ENCODE results near the gene PI4KA.
A peak's percentile ranks its signal among the peaks of the same experiment; 100 is the strongest.

Gene PI4KA

GRCh38 chr22:20792221-20792965 lies 66.2 kb downstream of the PI4KA start:
- DNase-seq, result no peak

GRCh38 chr22:20788627-20789344 lies 69.8 kb downstream of the PI4KA start:
- DNase-seq, result no peak

- no peak for DNase-seq
Measured at GRCh38 chr22:20787746-20788626, 70.6 kb downstream of the PI4KA start.

GRCh38 chr22:20787223-20787622 lies 71.4 kb downstream of the PI4KA start:
- DNase-seq, result no peak

- no peak for DNase-seq
Measured at GRCh38 chr22:20786536-20786979, 72.1 kb downstream of the PI4KA start.

GRCh38 chr22:20786048-20786447 lies 72.6 kb downstream of the PI4KA start:
- no peak for DNase-seq

- no peak for DNase-seq
Measured at GRCh38 chr22:20785415-20785814, 73.2 kb downstream of the PI4KA start.

GRCh38 chr22:20783844-20784723 lies 74.5 kb downstream of the PI4KA start:
- DNase-seq, result peak; percentile 59

- DNase-seq, result no peak
Measured at GRCh38 chr22:20783300-20783673, 75.3 kb downstream of the PI4KA start.

GRCh38 chr22:20782596-20783299 lies 75.9 kb downstream of the PI4KA start:
- no peak for DNase-seq

GRCh38 chr22:20782083-20782482 lies 76.5 kb downstream of the PI4KA start:
- no peak for DNase-seq

GRCh38 chr22:20781272-20781990 lies 77.2 kb downstream of the PI4KA start:
- no peak for DNase-seq

GRCh38 chr22:20779818-20780158 lies 78.8 kb downstream of the PI4KA start:
- DNase-seq, result no peak

GRCh38 chr22:20779014-20779817 lies 79.4 kb downstream of the PI4KA start:
- no peak for DNase-seq

GRCh38 chr22:20777420-20778177 lies 81.0 kb downstream of the PI4KA start:
- no peak for DNase-seq

GRCh38 chr22:20776624-20777405 lies 81.8 kb downstream of the PI4KA start:
- DNase-seq, result no peak

- no peak for DNase-seq
Measured at GRCh38 chr22:20775342-20775895, 83.2 kb downstream of the PI4KA start.

GRCh38 chr22:20774882-20775281 lies 83.7 kb downstream of the PI4KA start:
- no peak for DNase-seq

All from GF-D8 (cell line).